DMS153 treated with DMSO at 0.1 percent for 48 hours (cell line): ENCODE data around the gene DLGAP1.

Experiments used
- DNase-seq: peaks from one replicate; lab custom pipeline; 2025; ENCODE audit not compliant: unreplicated experiment; lab: John Stamatoyannopoulos, UW

Gene DLGAP1

DNA sequence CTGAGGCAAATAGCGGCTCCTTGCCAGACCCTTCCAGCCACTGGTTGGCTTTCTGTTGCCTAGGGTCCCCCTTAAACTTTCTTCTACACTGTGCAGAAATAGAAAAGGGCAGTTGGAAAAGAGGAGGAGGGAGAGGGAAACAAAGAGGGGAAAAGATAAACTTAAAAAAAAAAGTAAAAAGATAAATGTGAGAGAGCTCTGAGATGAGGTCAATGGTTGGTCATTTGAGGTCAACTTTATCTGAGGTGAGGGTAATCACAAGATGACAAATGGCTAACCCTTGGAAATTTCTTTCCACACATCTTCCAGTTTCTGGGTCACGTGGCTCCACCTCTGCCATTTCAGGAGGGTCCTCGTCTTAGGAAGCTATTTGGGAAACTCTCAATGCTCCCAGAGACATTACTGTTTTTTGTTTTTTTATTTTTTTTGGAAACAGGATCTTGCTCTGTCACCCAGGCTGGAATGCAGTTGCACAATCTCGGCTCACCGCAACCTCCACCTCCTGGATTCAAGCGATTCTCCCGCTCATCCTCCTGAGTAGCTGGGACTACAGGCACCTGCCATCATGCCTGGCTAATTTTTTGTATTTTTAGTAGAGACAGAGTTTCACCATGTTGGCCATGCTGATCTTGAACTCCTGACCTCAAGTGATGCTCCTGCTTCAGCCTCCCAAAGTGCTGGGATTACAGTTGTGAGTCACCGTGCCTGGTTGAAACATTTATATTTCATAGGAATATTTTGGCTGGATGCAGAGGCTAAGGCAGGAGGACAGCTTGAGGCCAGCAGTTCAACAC is 805.3 kb downstream of the DLGAP1 start:
- no peak for DNase-seq

DNA sequence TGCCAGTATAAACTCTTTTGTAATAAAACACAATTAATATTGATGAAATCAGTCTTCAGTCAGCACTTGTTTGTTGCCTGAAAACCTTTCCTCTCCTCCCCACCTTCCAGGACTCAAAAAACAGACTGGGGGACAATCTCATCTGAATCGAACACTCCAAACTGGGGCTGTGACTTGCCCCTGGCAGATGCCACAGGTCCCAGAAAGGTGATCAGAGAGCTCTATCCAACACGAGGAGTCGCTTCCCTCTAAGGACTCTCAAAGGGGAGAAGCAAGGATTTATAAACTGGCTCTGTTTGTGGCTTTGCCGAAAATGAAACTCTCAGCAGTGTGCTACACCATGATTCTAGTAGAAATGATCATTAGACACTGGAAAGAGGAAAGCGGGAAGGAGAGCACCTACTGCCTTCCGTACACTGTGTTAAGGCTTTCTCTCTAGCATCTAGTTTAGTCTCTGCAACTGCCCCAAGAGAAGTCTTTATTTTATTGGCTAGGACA is 805.9 kb downstream of the DLGAP1 start:
- no peak for DNase-seq

GRCh38 chr18:3648641-3649040 is 806.5 kb downstream of the DLGAP1 start:
- DNase-seq = no peak

GRCh38 chr18:3648200-3648599 is 806.9 kb downstream of the DLGAP1 start:
- DNase-seq = no peak

- no peak for DNase-seq
These were observed 807.5 kb downstream of the DLGAP1 start for GRCh38 chr18:3647636-3648035.

- no peak for DNase-seq
These were observed 809.5 kb downstream of the DLGAP1 start for GRCh38 chr18:3645384-3646156.

GRCh38 chr18:3634250-3634939 is 820.7 kb downstream of the DLGAP1 start:
- no peak for DNase-seq

- DNase-seq = no peak
These were observed 823.2 kb downstream of the DLGAP1 start for GRCh38 chr18:3631887-3632286.

- DNase-seq = no peak
These were observed 828.1 kb downstream of the DLGAP1 start for GRCh38 chr18:3626929-3627458.

GRCh38 chr18:3625742-3626091 is 829.4 kb downstream of the DLGAP1 start:
- DNase-seq = no peak

GRCh38 chr18:3624935-3625741 is 830.0 kb downstream of the DLGAP1 start:
- no peak for DNase-seq

DNA sequence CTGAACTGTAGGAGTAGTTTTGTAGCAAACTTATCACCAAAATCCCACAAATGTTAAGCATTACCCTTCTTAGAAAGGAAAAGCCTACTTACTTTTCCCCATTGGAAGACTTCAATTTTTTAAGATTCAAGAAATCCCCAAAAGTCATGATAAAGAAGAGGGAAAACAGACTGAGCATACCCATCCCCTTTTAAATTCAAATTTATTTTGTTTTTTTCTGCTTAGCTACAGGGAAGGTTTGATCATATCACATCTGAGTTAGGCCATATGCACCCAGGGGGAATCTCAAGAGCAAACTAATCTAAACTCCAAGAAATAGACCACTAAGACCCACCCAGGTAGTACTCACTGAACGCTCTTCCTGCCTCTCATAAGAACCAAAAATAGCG is 830.6 kb downstream of the DLGAP1 start:
- no peak for DNase-seq

GRCh38 chr18:3623769-3624545 is 831.1 kb downstream of the DLGAP1 start:
- DNase-seq = no peak

DNA sequence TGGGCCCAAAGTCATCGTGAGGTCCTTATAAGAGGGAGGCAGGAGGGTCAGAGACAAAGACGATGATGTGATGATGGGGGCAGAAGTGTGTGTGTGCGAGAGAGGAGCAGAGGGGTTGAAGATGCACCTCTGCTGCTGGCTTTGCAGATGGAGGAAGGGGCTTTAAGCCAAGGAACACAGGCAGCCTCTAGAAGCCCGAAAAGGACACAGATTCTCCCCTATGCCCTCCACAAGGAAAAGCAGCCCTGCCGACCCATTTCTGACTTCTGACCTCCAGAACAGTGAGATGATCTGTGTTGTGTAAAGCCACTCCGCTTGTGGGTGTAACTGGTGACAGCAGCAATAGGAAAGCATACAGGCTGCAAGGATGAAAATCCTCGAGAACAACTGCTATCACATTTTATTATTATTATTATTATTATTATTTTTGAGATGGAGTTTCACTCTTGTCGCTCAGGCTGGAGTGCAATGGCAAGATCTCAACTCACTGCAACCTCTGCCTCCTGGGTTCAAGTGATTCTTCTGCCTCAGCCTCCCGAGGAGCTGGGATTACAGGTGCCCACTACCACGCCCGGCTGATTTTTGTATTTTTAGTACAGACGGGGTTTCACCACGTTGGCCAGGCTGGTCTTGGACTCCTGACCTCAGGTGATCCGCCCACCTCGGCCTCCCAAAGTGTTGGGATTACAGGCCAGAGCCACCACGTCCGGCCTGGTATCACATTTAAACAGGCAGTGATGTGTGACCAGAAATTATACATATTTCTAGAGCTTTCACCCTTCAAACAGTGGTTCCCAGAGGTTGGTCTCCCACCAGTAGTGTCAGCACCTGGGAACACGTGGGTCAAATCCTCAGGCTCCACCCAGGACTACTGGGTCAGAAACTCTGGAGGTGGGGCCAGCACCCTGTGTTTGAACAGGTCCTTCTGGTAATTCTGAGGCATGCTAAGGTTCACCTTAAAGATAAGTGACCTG is 834.7 kb downstream of the DLGAP1 start:
- no peak for DNase-seq

DNA sequence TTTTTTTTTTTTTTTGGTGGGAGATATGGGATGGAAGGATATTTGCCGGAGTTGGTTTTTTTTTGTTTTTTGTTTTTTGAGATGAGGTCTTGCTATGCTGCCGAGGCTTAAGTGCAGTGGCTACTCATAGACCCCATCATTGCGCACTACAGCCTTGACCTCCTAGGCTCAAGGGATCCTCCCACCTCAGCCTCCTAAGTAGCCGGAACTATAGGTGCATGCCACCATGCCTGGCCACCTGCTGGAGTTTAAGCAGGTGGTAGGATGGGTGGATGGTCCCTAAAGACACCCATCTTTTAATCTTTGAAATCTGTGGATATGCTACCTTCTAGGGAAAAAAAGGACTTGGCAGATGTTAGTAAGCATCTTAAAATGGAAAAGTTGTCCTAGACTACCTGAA is 835.4 kb downstream of the DLGAP1 start:
- no peak for DNase-seq

DNA sequence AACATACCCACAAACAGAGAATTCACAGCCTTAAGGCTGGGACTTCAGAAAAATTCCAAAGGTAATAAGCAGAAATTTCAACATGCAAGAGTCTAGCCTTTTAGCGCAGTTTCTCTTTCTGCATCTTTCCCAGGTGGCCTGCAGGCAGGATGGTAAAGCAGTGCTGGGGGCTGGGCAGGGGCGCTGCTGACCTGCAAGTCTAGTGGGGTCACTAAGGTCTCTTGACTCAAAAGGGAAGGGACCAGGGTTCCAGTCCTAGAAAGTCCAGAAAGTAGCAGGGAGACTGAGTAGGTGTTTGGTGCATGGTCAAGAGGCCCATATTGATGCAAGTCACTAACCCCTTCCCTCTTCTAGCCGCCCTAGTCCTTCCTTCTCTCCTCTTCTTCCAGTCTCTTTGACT is 835.9 kb downstream of the DLGAP1 start:
- DNase-seq = no peak

DNA sequence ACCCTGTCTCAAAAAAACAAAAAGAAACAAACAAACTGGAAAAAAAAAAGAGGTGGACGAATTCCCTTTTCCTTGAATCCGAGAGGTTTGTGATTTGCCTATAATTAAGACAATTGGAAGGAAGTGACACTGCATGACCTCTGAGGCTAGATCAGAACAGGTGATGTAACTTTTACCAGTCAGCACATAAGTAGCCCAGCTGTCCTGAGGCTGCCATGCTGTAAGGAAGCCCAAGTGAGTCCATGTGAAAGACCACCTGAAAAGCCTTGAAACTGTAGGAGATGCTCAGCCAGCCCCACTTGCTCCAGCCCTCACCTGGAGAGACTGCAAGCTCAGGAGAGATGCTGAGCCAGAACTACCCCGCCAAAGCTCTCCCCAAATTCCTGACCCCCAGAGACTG is 838.4 kb downstream of the DLGAP1 start:
- no peak for DNase-seq

DNA sequence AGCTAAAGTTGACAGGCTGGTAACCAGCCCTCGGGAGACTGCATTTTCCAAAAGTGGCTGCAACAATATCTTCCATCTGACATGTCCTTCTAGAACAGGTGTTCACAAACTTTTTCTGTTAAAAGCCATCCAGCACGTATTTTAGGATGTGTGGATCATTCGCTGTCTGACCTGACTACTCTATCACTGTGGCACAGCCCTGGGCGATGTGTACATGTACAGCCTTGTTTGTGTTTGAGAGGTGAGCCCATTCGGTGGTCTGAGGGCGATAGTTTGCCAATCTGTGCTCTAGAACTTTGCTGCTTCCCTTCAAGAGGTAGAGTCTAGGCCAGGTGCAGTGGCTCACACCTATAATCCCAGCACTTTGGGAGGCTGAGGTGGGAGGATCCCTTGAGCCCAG is 839.0 kb downstream of the DLGAP1 start:
- DNase-seq = no peak
